ENCODE measurements around the gene CASZ1. TPM values are rescaled to one million over a fixed set of nuclear protein-coding genes. Genes with fewer than 3 reads are reported as not detected.
A peak's percentile ranks its signal among the peaks of the same experiment; 100 is the strongest.

Gene CASZ1
- total RNA-seq, 1 donor from 2014 or later, result 3.4 TPM

GRCh38 chr1:10714337-10715114 lies 81.9 kb downstream of the CASZ1 start:
- peak overlapping the region; percentile 59 for H3K4me2 ChIP-seq
- no peak overlapping the region for H2AFZ ChIP-seq (replicated peaks)
- peak overlapping the region; percentile 87 for H3K27ac ChIP-seq
- H3K9ac ChIP-seq, result no peak overlapping the region
- H4K20me1 ChIP-seq (ENCODE audit: low read depth), result no peaks in the 10 kb centered on the region
- no peaks in the 10 kb centered on the region for H3K36me3 ChIP-seq
- H3K4me1 ChIP-seq, result peaks cover 44% of the 10 kb centered on the region
- no peaks in the 10 kb centered on the region for H3K27me3 ChIP-seq
- peak; percentile 92 for DNase-seq (ENCODE audit: low spot score)
- no peaks in the 10 kb centered on the region for H3K79me2 ChIP-seq (ENCODE audit: low read depth)
- peaks cover 6% of the 10 kb centered on the region for H3K27me3 Mint-ChIP-seq (ENCODE audit: insufficient read depth, low read depth)
- peak overlapping the region; percentile 78 for H3K4me3 Mint-ChIP-seq
- peaks cover 77% of the 10 kb centered on the region for H3K4me1 Mint-ChIP-seq
- peak overlapping the region; percentile 88 for H3K27ac Mint-ChIP-seq
- H3K4me3 ChIP-seq, result no peak overlapping the region
- no peaks in the 10 kb centered on the region for H3K9me3 ChIP-seq (ENCODE audit: low read depth)
- TF ChIP-seq EZH2 (IDR thresholded peaks at IDR 0.05), result no peak
- TF ChIP-seq EZH2phosphoT487 (IDR thresholded peaks at IDR 0.05), result no peak
- TF ChIP-seq, protein P1, sequence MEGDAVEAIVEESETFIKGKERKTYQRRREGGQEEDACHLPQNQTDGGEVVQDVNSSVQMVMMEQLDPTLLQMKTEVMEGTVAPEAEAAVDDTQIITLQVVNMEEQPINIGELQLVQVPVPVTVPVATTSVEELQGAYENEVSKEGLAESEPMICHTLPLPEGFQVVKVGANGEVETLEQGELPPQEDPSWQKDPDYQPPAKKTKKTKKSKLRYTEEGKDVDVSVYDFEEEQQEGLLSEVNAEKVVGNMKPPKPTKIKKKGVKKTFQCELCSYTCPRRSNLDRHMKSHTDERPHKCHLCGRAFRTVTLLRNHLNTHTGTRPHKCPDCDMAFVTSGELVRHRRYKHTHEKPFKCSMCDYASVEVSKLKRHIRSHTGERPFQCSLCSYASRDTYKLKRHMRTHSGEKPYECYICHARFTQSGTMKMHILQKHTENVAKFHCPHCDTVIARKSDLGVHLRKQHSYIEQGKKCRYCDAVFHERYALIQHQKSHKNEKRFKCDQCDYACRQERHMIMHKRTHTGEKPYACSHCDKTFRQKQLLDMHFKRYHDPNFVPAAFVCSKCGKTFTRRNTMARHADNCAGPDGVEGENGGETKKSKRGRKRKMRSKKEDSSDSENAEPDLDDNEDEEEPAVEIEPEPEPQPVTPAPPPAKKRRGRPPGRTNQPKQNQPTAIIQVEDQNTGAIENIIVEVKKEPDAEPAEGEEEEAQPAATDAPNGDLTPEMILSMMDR (IDR thresholded peaks at IDR 0.05), result no peak
- H3K36me3 Mint-ChIP-seq, result no peaks in the 10 kb centered on the region
- H3F3A ChIP-seq (ENCODE audit: low read depth), result peaks cover 25% of the 10 kb centered on the region
- no peaks in the 10 kb centered on the region for H3K9me3 Mint-ChIP-seq

GRCh38 chr1:10713614-10714013 lies 82.8 kb downstream of the CASZ1 start:
- Mint-ChIP-seq H3K4me1 (peaks cover 82% of the 10 kb centered on the region), H3K4me3 (peak overlapping the region; percentile 78), H3K27me3 (ENCODE audit: insufficient read depth, low read depth) (peaks cover 7% of the 10 kb centered on the region), H3K27ac (peak overlapping the region; percentile 88), H3K36me3 (no peaks in the 10 kb centered on the region), H3K9me3 (no peaks in the 10 kb centered on the region)
- H2AFZ ChIP-seq (replicated peaks), result no peak overlapping the region
- peak overlapping the region; percentile 59 for H3K4me2 ChIP-seq
- no peaks in the 10 kb centered on the region for H3K27me3 ChIP-seq
- H3K4me3 ChIP-seq, result no peak overlapping the region
- no peak overlapping the region for H3K9ac ChIP-seq
- no peak overlapping the region for H3K27ac ChIP-seq
- H3K79me2 ChIP-seq (ENCODE audit: low read depth), result no peaks in the 10 kb centered on the region
- DNase-seq (ENCODE audit: low spot score), result no peak
- peaks cover 25% of the 10 kb centered on the region for H3F3A ChIP-seq (ENCODE audit: low read depth)
- no peaks in the 10 kb centered on the region for H3K36me3 ChIP-seq
- TF ChIP-seq EZH2phosphoT487 (IDR thresholded peaks at IDR 0.05) (no peak), EZH2 (IDR thresholded peaks at IDR 0.05) (no peak)
- TF ChIP-seq, protein P1 (IDR thresholded peaks at IDR 0.05), result no peak
- no peaks in the 10 kb centered on the region for H3K9me3 ChIP-seq (ENCODE audit: low read depth)
- no peaks in the 10 kb centered on the region for H4K20me1 ChIP-seq (ENCODE audit: low read depth)
- peaks cover 52% of the 10 kb centered on the region for H3K4me1 ChIP-seq

DNA sequence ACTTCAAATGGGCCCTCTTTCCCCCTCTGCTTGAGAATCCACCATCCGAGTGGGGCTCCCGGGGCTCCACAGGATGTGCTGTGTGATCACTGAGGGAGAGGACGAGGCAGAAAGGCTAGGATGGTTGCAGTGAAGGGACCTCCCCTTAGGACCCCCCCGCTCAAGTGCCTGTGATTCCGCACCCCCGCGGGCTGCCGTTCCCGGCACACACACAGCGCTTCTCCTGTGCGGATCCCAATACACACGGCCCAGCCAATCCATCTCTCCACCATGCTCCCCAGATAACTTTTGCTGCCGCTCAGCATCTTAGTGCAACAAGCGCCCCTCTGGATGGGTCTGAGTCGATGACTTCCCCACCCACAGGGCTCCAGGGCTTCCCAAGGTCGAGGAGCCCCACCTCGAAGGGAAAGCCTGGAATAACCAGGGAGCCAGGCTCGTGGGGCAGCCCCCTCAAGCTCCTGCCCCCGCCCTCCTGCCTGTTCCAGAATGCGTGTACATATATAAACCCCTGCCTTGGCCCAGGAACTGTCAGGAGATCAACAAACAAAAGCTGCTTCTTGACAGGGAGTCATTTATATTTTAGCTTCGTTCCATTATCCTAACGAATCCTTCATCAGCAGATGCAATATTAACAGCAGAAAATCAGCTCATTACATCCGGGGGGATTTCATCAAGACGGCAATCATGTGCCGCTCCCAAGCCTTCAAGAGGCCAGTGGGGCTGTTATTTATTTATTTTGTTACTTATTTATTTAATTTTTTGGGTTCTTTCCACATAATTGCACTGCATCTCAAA lies 83.7 kb downstream of the CASZ1 start:
- peaks cover 34% of the 10 kb centered on the region for H3F3A ChIP-seq (ENCODE audit: low read depth)
- H3K4me2 ChIP-seq, result no peak overlapping the region
- no peaks in the 10 kb centered on the region for H3K9me3 ChIP-seq (ENCODE audit: low read depth)
- no peak overlapping the region for H3K27ac Mint-ChIP-seq
- peaks cover 61% of the 10 kb centered on the region for H3K4me1 ChIP-seq
- H3K36me3 ChIP-seq, result no peaks in the 10 kb centered on the region
- H3K4me1 Mint-ChIP-seq, result peaks cover 89% of the 10 kb centered on the region
- H3K27me3 ChIP-seq, result no peaks in the 10 kb centered on the region
- no peak overlapping the region for H3K27ac ChIP-seq
- peak overlapping the region; percentile 50 for H3K4me3 Mint-ChIP-seq
- TF ChIP-seq, protein P1 (IDR thresholded peaks at IDR 0.05), result no peak
- TF ChIP-seq EZH2 (IDR thresholded peaks at IDR 0.05), result no peak
- TF ChIP-seq EZH2phosphoT487 (IDR thresholded peaks at IDR 0.05), result no peak
- no peak overlapping the region for H3K9ac ChIP-seq
- peaks cover 5% of the 10 kb centered on the region for H4K20me1 ChIP-seq (ENCODE audit: low read depth)
- no peak for DNase-seq (ENCODE audit: low spot score)
- H2AFZ ChIP-seq (replicated peaks), result no peak overlapping the region
- H3K36me3 Mint-ChIP-seq, result no peaks in the 10 kb centered on the region
- H3K27me3 Mint-ChIP-seq (ENCODE audit: insufficient read depth, low read depth), result peaks cover 9% of the 10 kb centered on the region
- no peaks in the 10 kb centered on the region for H3K79me2 ChIP-seq (ENCODE audit: low read depth)
- H3K9me3 Mint-ChIP-seq, result no peaks in the 10 kb centered on the region
- H3K4me3 ChIP-seq, result no peak overlapping the region

Measured in neural progenitor cell (in vitro differentiated cells).